ENCODE results near the gene LUZP2. TPM values are rescaled to one million over a fixed set of nuclear protein-coding genes. Genes with fewer than 3 reads are reported as not detected.

Gene LUZP2
- total and polyA plus RNA-seq, 4 donors: 0.05 TPM; not detected in 3

DNA sequence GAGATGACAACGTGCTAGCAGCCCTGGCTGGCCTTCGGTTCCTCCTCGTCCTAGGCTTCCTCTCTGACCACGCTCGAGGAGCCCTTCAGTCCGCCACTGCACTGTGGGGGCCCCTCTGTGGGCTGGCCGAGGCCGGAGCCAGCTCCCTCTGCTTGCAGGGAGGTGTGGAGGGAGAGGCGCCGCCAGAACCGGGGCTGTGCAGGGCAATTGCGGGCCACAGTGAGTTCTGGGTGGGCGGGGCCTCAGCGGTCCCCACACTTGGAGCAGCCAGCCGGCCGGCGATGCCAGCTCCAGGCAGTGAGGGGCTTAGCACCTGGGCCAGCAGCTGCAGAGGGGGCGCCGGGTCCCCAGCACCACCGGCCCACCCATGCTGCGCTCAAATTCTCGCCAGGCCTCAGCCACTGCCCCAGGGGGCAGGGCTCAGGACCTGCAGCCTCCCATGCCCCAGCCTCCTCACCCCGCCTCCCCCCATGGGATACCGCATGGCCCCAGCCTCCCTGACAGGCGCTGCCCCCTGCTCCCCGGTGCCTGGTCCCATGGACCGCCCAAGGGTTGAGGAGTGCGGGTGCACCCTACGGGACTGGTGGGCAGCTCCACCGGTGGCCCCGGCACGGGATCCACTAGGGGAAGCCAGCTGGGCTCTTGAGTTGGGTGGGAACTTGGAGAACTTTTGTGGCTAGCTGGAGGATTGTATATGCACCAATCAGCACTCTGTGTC, 399.4 kb downstream of the LUZP2 start (continued):
- TF ChIP-seq, protein P1, sequence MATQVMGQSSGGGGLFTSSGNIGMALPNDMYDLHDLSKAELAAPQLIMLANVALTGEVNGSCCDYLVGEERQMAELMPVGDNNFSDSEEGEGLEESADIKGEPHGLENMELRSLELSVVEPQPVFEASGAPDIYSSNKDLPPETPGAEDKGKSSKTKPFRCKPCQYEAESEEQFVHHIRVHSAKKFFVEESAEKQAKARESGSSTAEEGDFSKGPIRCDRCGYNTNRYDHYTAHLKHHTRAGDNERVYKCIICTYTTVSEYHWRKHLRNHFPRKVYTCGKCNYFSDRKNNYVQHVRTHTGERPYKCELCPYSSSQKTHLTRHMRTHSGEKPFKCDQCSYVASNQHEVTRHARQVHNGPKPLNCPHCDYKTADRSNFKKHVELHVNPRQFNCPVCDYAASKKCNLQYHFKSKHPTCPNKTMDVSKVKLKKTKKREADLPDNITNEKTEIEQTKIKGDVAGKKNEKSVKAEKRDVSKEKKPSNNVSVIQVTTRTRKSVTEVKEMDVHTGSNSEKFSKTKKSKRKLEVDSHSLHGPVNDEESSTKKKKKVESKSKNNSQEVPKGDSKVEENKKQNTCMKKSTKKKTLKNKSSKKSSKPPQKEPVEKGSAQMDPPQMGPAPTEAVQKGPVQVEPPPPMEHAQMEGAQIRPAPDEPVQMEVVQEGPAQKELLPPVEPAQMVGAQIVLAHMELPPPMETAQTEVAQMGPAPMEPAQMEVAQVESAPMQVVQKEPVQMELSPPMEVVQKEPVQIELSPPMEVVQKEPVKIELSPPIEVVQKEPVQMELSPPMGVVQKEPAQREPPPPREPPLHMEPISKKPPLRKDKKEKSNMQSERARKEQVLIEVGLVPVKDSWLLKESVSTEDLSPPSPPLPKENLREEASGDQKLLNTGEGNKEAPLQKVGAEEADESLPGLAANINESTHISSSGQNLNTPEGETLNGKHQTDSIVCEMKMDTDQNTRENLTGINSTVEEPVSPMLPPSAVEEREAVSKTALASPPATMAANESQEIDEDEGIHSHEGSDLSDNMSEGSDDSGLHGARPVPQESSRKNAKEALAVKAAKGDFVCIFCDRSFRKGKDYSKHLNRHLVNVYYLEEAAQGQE (IDR thresholded peaks at IDR 0.05): no peak
- TF ChIP-seq MAX (IDR thresholded peaks at IDR 0.05): no peak

DNA sequence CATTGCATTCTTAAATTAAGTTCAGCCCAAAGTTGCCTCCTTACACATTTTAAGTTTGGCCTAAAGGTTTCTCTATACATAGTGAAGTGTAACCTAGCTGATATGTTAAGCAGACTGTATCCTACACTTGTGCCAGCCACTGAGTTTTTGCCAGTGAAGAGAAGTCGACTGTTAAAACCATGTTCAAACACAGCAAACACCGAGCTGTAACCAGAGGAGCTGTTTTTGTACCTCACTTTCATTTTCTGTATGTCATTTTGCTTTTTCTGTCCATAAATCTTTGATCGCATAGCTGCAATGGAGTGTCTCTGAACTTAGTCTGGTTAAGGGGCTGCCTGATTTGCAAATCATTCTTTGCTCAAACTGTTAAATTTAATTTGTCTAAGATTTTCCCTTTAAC, 403.7 kb downstream of the LUZP2 start:
- TF ChIP-seq RXRA (IDR thresholded peaks at IDR 0.05) (no peak), ZBTB33 (IDR thresholded peaks at IDR 0.05) (no peak), SP1 (IDR thresholded peaks at IDR 0.05) (no peak), EGR1 (IDR thresholded peaks at IDR 0.05; ENCODE audit: low read depth in 2 of 2) (no peak), HNF4G (IDR thresholded peaks at IDR 0.05) (no peak), GABPA (IDR thresholded peaks at IDR 0.05 in 1 of 2, conservative IDR thresholded peaks at IDR 0.05 in 1 of 2) (no peak), JUND (IDR thresholded peaks at IDR 0.05) (no peak), ATF3 (IDR thresholded peaks at IDR 0.05) (no peak), HNF4A (conservative IDR thresholded peaks at IDR 0.05) (no peak), RAD21 (IDR thresholded peaks at IDR 0.05) (no peak), TAF1 (conservative IDR thresholded peaks at IDR 0.05) (no peak), FOXA2 (IDR thresholded peaks at IDR 0.05) (no peak), FOXA1 (IDR thresholded peaks at IDR 0.05) (no peak), MAX (IDR thresholded peaks at IDR 0.05) (no peak)
- TF ChIP-seq, protein P2, sequence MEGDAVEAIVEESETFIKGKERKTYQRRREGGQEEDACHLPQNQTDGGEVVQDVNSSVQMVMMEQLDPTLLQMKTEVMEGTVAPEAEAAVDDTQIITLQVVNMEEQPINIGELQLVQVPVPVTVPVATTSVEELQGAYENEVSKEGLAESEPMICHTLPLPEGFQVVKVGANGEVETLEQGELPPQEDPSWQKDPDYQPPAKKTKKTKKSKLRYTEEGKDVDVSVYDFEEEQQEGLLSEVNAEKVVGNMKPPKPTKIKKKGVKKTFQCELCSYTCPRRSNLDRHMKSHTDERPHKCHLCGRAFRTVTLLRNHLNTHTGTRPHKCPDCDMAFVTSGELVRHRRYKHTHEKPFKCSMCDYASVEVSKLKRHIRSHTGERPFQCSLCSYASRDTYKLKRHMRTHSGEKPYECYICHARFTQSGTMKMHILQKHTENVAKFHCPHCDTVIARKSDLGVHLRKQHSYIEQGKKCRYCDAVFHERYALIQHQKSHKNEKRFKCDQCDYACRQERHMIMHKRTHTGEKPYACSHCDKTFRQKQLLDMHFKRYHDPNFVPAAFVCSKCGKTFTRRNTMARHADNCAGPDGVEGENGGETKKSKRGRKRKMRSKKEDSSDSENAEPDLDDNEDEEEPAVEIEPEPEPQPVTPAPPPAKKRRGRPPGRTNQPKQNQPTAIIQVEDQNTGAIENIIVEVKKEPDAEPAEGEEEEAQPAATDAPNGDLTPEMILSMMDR (IDR thresholded peaks at IDR 0.05; ENCODE audit: low read depth, low read length, missing input control): no peak
- WGBS: 17% methylated on average over 3 of the region's 3 CpGs
- DNase-seq (ENCODE audit: low spot score): no peak
- Histone ChIP-seq H3K4me3 (ENCODE audit: low read depth in 1 of 3, low read length in 3 of 3) (peak overlapping the region in 2 of 3 donors; percentile 4 to 27), H3K9ac (ENCODE audit: low read depth in 1 of 2, low read length in 2 of 2) (no peak overlapping the region), H3K27me3 (ENCODE audit: control insufficient read depth in 4 of 4, insufficient read depth in 4 of 4, low read length in 3 of 4) (no peaks in the 10 kb centered on the region), H3K4me1 (ENCODE audit: control insufficient read depth in 4 of 4, insufficient read depth in 4 of 4, low read length in 3 of 4) (peaks cover 0 to 13% (median 6%) of the 10 kb centered on the region in 4 donors), H3K9me3 (ENCODE audit: control insufficient read depth in 4 of 4, low read length in 3 of 4) (no peaks in the 10 kb centered on the region), H3K36me3 (ENCODE audit: control insufficient read depth in 4 of 4, insufficient read depth in 3 of 4, low read depth in 1 of 4, low read length in 3 of 4) (no peaks in the 10 kb centered on the region), H3K27ac (ENCODE audit: low read depth in 1 of 2, low read length in 2 of 2) (no peak overlapping the region)

All from liver (tissue), 9 donors.